Activated CD8-positive, alpha-beta memory T cell treated with anti-CD3 and anti-CD28 coated beads for 24 hours (primary cell): ENCODE results near the gene PRSS36.
A peak's percentile ranks its signal among the peaks of the same experiment; 100 is the strongest.
"Not testable (repeated sequence)": the region's sequence is repeated elsewhere in the genome, so short reads cannot be mapped to it uniquely, and the experiment has no call there.

Experiments used
- DNase-seq: peaks from one replicate; pipeline ENCODE4 v3.0.0-alpha.2; 2020

PRSS36 gene

GRCh38 chr16:31141489-31142108 is 8.3 kb downstream of the PRSS36 start:
- peak; percentile 67 for DNase-seq

DNA sequence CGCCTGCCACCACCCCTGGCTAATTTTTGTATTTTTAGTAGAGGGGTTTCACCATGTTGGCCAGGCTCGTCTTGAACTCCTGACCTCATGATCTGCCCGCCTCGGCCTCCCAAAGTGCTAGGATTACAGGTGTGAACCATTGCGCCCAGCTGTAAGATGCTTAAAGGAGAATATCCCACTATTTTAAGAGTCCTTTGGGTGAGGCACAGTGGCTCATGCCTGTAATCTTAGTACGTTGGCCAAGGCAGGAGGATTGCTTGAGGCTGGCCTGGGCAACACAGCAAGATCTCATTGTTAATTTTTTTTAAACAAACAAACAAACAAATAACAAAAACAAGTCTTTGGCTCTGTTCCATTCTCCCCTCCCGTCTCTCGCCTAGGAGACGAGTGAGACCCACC is 8.8 kb downstream of the PRSS36 start:
- DNase-seq = not testable (repeated sequence)

- DNase-seq = no peak
Measured at GRCh38 chr16:31138621-31139578, 11.0 kb downstream of the PRSS36 start.

DNA sequence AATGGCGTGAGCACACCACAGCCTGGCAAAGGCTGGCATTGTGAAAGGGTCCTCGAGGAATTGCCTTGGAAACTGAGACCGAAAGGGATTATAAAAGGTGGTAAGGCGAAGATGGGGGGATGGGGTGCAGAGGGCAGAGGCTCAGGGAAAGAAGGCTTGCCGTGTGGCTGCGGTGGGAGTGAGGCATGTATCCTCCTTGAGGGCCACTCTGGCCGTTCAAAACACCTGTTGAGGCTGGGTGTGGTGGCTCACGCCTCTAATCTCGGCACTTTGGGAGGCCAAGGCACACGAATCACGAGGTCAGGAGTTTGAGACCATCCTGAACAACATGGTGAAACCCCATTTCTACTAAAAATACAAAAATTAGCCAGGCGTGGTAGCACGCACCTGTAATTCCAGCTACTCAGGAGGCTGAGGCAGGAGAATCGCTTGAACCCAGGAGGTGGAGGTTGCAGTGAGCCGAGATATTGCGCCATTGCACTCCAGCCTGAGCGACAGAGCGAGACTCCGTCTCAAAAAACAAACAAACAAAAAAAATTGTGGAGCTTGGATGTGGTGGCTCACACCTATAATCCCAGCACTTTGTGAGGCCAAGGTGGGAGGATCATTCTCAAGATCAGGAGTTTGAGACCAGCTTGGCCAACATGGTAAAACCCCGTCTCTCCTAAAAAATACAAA is 12.9 kb downstream of the PRSS36 start:
- not testable (repeated sequence) for DNase-seq

- DNase-seq = no peak
Measured at GRCh38 chr16:31136287-31136662, 13.6 kb downstream of the PRSS36 start.

DNA sequence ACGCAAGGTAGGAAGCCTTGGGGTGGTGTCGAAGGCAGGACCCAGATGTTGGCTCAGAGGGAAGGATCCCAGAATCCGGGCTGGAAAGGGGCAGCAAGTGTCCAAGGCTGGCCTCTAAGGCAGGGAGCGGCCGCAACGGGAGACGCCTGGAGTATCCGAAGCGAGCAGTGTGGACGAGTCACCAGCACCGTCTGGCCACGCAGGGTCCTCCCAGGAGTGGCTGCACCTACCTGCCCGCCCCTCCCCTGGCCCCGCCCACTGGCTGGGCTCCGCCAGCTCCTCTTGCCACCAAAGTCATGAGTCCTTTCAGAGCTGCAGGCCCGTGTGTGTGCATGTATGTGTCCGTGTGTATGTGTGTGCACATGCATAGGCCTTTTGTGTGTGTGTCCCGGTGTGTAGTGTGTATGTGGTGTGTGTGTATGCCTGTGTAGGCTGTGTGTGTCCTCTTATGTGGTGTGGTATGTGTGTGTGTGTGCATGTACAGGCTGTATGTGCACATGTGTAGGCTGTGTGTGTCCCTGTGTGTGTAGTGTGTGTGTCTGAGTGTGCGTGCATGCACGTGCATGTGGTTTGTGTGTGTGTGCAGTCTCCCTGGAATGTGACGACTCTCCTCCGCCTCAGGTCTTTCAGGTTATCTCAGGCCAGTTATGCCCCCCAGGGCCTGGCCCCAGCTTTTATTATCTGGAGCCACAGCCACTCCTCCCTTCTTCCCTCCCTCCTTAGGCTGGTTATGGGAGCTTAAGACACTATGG is 14.2 kb downstream of the PRSS36 start, which contains the start of gene PRSS8:
PRSS8 (minus strand) TSS at position 193 of the 752 bp plus-strand sequence. CDS start 229 bp downstream, outside the sequence.
- DNase-seq = no peak

GRCh38 chr16:31134625-31135534 is 15.0 kb downstream of the PRSS36 start:
- DNase-seq = no peak

DNA sequence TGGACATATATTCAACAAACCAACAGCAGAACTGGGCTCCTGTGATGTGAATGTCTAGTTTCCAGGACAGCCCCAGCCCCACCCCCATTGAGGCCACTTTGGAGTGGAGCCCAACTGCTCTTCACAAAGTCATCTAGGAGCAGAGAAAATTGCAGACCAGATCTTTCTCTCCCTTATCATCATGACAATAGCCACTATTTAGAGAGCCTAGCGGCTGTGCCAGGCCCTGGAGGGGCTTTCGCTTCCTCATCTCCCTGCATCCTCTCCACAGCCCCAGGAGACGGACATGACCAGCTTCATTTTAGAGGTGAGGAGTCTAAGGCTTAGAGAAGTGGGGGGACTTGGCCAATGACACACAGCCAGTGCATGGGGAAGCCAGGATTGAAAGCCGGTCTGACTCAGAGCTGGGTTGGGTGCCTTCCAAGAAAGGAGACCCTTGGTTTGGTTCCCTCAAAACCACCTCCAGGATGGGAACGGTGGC is 15.7 kb downstream of the PRSS36 start:
- DNase-seq = no peak

DNA sequence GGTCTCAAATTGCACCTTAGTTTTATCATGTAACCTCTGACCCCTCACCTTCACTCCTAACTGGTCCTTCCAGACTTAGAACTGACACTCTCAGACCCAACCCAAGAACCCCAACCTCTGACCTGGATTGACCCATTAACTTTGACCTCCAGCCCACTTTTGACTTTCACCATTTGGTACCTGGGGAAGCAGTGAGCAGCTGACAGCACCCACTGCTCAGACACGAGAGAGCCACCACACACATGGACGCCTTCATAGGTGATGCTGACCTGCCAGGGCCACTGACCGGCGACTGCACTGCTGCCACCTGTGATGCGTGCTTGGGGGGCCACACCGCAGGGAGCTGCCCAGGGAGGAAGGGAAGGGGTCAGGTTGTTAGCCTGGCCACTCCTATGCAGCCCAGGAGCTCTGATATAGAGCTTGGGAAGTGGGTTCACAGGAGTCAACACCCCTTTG is 16.8 kb downstream of the PRSS36 start:
- DNase-seq = no peak

DNA sequence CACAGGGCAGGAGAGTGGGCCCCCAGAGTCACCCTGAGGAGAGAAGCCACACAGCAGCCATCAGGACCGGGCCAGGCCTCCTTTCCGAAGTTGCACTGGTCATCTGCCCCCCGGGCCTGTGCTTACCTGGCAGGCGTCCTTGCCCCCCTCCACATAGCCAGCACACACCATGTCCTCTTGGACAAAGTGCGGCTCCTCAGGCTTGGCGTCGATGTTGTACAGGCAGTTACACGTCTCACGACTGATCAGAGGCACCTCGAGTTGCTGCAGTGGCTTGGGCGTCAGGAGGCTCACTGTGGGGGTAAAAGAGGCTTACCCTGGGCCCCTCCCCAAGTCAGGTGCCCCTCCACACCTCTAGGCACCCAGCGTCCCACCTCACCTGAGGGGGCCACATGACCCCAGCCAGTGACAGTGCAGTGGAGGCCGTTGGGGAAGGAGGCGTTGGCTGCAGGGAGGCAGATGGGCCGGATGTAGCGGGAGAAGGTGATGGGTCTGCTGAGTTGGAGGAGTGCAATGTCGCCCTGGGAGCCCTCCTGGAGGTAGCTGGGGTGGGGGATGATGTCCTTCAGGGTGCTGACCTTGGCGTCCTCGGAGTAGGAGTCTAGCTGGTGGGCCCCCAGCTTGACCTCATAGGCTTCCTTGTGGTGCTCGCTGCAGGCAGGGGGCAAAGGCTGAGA is 17.4 kb downstream of the PRSS36 start:
- no peak for DNase-seq

- no peak for DNase-seq
Measured at GRCh38 chr16:31131841-31132271, 18.0 kb downstream of the PRSS36 start.

- DNase-seq = no peak
Measured at GRCh38 chr16:31131416-31131815, 18.4 kb downstream of the PRSS36 start.

GRCh38 chr16:31130899-31131298 is 19.0 kb downstream of the PRSS36 start:
- DNase-seq = no peak

DNA sequence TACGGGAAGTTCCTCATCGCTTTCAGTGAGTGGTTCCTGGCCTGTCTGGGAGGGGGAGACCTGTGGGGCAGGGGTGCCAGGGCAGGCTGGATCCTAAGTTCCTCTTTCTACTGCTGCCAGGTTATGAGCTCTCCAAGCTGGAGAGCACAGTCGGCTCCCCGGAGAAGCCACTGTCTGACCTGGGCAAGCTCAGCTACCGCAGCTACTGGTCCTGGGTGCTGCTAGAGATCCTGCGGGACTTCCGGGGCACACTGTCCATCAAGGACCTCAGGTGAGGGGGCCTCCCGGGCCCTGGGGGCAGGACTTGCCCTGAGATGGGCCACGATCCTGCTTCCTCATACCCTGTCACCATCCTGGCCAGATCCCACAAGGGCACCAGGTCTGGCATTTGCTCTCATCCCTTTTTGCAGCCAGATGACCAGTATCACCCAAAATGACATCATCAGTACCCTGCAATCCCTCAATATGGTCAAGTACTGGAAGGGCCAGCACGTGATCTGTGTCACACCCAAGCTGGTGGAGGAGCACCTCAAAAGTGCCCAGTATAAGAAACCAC is 19.5 kb downstream of the PRSS36 start:
- no peak for DNase-seq

- no peak for DNase-seq
Measured at GRCh38 chr16:31129568-31130335, 20.1 kb downstream of the PRSS36 start.

- no peak for DNase-seq
Measured at GRCh38 chr16:31128711-31129567, 20.9 kb downstream of the PRSS36 start.

- DNase-seq = no peak
Measured at GRCh38 chr16:31127182-31127581, 22.7 kb downstream of the PRSS36 start.

- DNase-seq = no peak
Measured at GRCh38 chr16:31125844-31126243, 24.0 kb downstream of the PRSS36 start.

DNA sequence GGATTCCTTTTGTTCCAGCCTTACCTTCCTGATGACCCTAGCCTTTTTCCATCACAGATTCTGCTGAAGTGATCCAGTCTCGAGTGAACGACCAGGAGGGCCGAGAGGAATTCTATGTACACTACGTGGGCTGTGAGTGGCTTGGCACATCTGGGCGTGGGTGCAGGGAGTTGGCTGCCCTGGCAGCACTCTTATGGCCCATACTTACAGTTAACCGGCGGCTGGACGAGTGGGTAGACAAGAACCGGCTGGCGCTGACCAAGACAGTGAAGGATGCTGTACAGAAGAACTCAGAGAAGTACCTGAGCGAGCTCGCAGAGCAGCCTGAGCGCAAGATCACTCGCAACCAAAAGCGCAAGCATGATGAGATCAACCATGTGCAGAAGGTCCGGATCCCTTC is 29.7 kb downstream of the PRSS36 start:
- DNase-seq = no peak
